Measurements from ENCODE around the gene CTLA4.

The CTLA4 gene

GRCh38 chr2:203835892-203836800, 31.4 kb upstream of the CTLA4 start:
- Histone ChIP-seq H3K4me3 (ENCODE audit: low read length) (no peak overlapping the region), H4K20me1 (ENCODE audit: insufficient read depth, low read length) (no peaks in the 10 kb centered on the region), H3K9ac (ENCODE audit: low read length) (no peak overlapping the region), H3K27ac (ENCODE audit: low read length) (no peak overlapping the region), H2AFZ (ENCODE audit: low read depth, low read length) (no peak overlapping the region), H3K9me3 (ENCODE audit: insufficient read depth, low read length) (no peaks in the 10 kb centered on the region), H3K79me2 (ENCODE audit: low read length) (no peaks in the 10 kb centered on the region), H3K4me2 (ENCODE audit: low read length) (no peak overlapping the region), H3K4me1 (ENCODE audit: low read length) (no peaks in the 10 kb centered on the region), H3K27me3 (ENCODE audit: low read depth, low read length) (peaks cover 75% of the 10 kb centered on the region), H3K36me3 (replicated peaks; ENCODE audit: low read depth, low read length) (no peaks in the 10 kb centered on the region)
- TF ChIP-seq EZH2phosphoT487 (IDR thresholded peaks at IDR 0.05; ENCODE audit: low read depth) (no peak), CTCF (IDR thresholded peaks at IDR 0.05; ENCODE audit: low read depth, low read length) (no peak)

GRCh38 chr2:203840655-203841205, 26.8 kb upstream of the CTLA4 start:
- H3K9ac ChIP-seq (ENCODE audit: low read length): no peak overlapping the region
- H4K20me1 ChIP-seq (ENCODE audit: insufficient read depth, low read length): no peaks in the 10 kb centered on the region
- H3K27me3 ChIP-seq (ENCODE audit: low read depth, low read length): peaks cover 77% of the 10 kb centered on the region
- H3K36me3 ChIP-seq (replicated peaks; ENCODE audit: low read depth, low read length): no peaks in the 10 kb centered on the region
- no peak overlapping the region for H3K4me3 ChIP-seq (ENCODE audit: low read length)
- no peak overlapping the region for H3K4me2 ChIP-seq (ENCODE audit: low read length)
- H3K4me1 ChIP-seq (ENCODE audit: low read length): peaks cover 16% of the 10 kb centered on the region
- TF ChIP-seq EZH2phosphoT487 (IDR thresholded peaks at IDR 0.05; ENCODE audit: low read depth) (no peak), CTCF (IDR thresholded peaks at IDR 0.05; ENCODE audit: low read depth, low read length) (no peak)
- no peaks in the 10 kb centered on the region for H3K9me3 ChIP-seq (ENCODE audit: insufficient read depth, low read length)
- no peak overlapping the region for H3K27ac ChIP-seq (ENCODE audit: low read length)
- H3K79me2 ChIP-seq (ENCODE audit: low read length): no peaks in the 10 kb centered on the region
- no peak overlapping the region for H2AFZ ChIP-seq (ENCODE audit: low read depth, low read length)

- Histone ChIP-seq H3K4me2 (ENCODE audit: low read length) (no peak overlapping the region), H4K20me1 (ENCODE audit: insufficient read depth, low read length) (no peaks in the 10 kb centered on the region), H3K4me3 (ENCODE audit: low read length) (no peak overlapping the region), H3K9ac (ENCODE audit: low read length) (no peak overlapping the region), H3K4me1 (ENCODE audit: low read length) (peaks cover 16% of the 10 kb centered on the region), H2AFZ (ENCODE audit: low read depth, low read length) (no peak overlapping the region), H3K27me3 (ENCODE audit: low read depth, low read length) (peaks cover 70% of the 10 kb centered on the region), H3K36me3 (replicated peaks; ENCODE audit: low read depth, low read length) (no peaks in the 10 kb centered on the region), H3K79me2 (ENCODE audit: low read length) (no peaks in the 10 kb centered on the region), H3K9me3 (ENCODE audit: insufficient read depth, low read length) (no peaks in the 10 kb centered on the region), H3K27ac (ENCODE audit: low read length) (no peak overlapping the region)
- TF ChIP-seq CTCF (IDR thresholded peaks at IDR 0.05; ENCODE audit: low read depth, low read length) (no peak), EZH2phosphoT487 (IDR thresholded peaks at IDR 0.05; ENCODE audit: low read depth) (no peak)
Observed at GRCh38 chr2:203841654-203842053, 25.9 kb upstream of the CTLA4 start.

- no peaks in the 10 kb centered on the region for H4K20me1 ChIP-seq (ENCODE audit: insufficient read depth, low read length)
- peaks cover 70% of the 10 kb centered on the region for H3K27me3 ChIP-seq (ENCODE audit: low read depth, low read length)
- no peaks in the 10 kb centered on the region for H3K36me3 ChIP-seq (replicated peaks; ENCODE audit: low read depth, low read length)
- H3K4me1 ChIP-seq (ENCODE audit: low read length): peaks cover 16% of the 10 kb centered on the region
- TF ChIP-seq EZH2phosphoT487 (IDR thresholded peaks at IDR 0.05; ENCODE audit: low read depth) (no peak), CTCF (IDR thresholded peaks at IDR 0.05; ENCODE audit: low read depth, low read length) (no peak)
- H3K4me3 ChIP-seq (ENCODE audit: low read length): no peak overlapping the region
- H3K9me3 ChIP-seq (ENCODE audit: insufficient read depth, low read length): no peaks in the 10 kb centered on the region
- H2AFZ ChIP-seq (ENCODE audit: low read depth, low read length): no peak overlapping the region
- no peaks in the 10 kb centered on the region for H3K79me2 ChIP-seq (ENCODE audit: low read length)
- no peak overlapping the region for H3K9ac ChIP-seq (ENCODE audit: low read length)
- peak overlapping the region; percentile 32; the same call in 1 of the 2 replicates for H3K4me2 ChIP-seq (ENCODE audit: low read length)
- H3K27ac ChIP-seq (ENCODE audit: low read length): no peak overlapping the region
Observed at GRCh38 chr2:203842373-203842772, 25.2 kb upstream of the CTLA4 start.
